ENCODE data around the gene AAMP.

DNA sequence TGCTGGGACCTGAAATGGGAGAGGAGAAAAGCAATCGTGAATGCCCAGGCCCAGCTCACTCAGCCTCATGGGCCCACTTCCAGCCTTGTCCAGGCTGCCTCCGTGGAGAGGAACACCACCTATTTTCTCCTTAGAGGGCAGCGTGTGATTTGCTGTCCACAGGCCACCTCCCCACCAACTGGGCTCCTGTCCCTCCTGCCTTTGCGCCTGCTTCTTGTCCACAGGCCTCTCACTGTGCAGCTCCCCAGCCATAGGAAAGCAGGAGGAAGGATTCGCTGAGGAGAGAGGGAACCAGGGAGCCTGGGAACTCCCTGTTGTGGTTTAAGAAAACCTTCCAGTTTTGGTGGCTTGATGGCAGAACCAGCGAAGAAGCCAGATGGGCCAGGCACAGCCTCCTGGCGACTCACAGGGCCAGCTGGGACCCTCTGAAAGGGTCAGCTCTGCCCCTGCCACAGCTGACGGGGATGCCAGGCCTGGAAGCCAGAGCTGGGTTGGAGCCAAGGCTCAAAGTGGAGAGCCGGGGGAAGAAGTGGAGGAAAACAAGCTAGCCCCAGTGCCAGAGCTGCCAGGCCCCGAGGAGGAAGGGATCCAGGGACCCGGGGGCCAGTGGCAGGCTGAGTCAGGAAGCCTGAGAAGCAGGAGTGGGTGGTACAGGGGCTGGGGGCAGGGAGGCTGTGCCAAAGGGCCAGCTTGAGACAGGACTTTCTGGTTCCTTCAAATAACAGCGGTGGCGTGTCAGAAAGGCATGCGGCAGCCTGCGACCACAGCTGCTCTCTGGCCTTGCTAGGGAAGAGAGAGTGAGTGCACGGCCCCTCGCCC lies 12.4 kb upstream of the AAMP start:
- TF ChIP-seq, protein P1, sequence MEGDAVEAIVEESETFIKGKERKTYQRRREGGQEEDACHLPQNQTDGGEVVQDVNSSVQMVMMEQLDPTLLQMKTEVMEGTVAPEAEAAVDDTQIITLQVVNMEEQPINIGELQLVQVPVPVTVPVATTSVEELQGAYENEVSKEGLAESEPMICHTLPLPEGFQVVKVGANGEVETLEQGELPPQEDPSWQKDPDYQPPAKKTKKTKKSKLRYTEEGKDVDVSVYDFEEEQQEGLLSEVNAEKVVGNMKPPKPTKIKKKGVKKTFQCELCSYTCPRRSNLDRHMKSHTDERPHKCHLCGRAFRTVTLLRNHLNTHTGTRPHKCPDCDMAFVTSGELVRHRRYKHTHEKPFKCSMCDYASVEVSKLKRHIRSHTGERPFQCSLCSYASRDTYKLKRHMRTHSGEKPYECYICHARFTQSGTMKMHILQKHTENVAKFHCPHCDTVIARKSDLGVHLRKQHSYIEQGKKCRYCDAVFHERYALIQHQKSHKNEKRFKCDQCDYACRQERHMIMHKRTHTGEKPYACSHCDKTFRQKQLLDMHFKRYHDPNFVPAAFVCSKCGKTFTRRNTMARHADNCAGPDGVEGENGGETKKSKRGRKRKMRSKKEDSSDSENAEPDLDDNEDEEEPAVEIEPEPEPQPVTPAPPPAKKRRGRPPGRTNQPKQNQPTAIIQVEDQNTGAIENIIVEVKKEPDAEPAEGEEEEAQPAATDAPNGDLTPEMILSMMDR (IDR thresholded peaks at IDR 0.05), result no peak
- TF ChIP-seq POLR2A (IDR thresholded peaks at IDR 0.05) (no peak), EP300 (IDR thresholded peaks at IDR 0.05) (no peak)
